ENCODE measurements around the gene JAKMIP1. TPM values are rescaled to one million over a fixed set of nuclear protein-coding genes. Genes with fewer than 3 reads are reported as not detected.

JAKMIP1 gene
- total RNA-seq, 1 experiment from 2014 or later, result not detected

Other genes starting within 250 kb of the JAKMIP1 start
- 0.03 TPM in 2 replicates for gene C4orf50, start 182.1 kb downstream of the JAKMIP1 start, total RNA-seq (2014; rRNA removed; shearing (Covaris generic))
- 10.9 and 11.4 TPM in 2 replicates for gene WFS1, start 69.3 kb upstream of the JAKMIP1 start, total RNA-seq (2014; rRNA removed; shearing (Covaris generic))

All from SK-MEL-5 (cell line).